LNCAP (cell line): Measurements from ENCODE around the gene NR3C1.

ENCODE experiments used
- TF ChIP-seq, protein P1 (sequence below): fragments of 450-650 bp; IDR thresholded peaks from 2 replicates; pipeline ENCODE4 v1.5.1; 2017; ENCODE audit warnings: mild to moderate bottlenecking

The NR3C1 gene

DNA sequence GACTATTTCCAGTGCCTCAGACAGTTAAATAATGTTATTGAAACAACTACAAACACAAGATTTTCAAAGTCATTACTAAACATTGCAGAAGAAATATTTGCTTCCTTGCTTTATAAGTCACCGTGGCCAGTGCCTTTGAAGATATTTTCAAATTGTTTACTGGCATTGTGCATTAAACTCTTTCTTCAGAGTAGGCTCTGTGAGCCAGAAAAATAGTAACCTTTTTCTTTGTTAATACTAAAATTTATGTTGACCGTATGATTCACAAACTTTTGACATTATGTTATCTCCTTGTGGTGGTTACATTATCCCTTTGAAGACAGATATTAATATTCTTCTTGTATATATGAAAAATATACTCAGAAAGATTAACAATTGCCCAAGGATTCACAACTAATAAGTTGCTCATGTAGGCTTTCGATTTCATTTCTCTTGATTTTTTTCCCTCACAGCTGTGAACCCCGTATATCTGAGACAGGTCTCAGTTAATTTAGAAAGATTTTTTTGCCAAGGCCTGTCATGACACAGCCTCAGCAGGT lies 140.1 kb downstream of the NR3C1 start:
- TF ChIP-seq, protein P1, sequence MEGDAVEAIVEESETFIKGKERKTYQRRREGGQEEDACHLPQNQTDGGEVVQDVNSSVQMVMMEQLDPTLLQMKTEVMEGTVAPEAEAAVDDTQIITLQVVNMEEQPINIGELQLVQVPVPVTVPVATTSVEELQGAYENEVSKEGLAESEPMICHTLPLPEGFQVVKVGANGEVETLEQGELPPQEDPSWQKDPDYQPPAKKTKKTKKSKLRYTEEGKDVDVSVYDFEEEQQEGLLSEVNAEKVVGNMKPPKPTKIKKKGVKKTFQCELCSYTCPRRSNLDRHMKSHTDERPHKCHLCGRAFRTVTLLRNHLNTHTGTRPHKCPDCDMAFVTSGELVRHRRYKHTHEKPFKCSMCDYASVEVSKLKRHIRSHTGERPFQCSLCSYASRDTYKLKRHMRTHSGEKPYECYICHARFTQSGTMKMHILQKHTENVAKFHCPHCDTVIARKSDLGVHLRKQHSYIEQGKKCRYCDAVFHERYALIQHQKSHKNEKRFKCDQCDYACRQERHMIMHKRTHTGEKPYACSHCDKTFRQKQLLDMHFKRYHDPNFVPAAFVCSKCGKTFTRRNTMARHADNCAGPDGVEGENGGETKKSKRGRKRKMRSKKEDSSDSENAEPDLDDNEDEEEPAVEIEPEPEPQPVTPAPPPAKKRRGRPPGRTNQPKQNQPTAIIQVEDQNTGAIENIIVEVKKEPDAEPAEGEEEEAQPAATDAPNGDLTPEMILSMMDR, result no peak

DNA sequence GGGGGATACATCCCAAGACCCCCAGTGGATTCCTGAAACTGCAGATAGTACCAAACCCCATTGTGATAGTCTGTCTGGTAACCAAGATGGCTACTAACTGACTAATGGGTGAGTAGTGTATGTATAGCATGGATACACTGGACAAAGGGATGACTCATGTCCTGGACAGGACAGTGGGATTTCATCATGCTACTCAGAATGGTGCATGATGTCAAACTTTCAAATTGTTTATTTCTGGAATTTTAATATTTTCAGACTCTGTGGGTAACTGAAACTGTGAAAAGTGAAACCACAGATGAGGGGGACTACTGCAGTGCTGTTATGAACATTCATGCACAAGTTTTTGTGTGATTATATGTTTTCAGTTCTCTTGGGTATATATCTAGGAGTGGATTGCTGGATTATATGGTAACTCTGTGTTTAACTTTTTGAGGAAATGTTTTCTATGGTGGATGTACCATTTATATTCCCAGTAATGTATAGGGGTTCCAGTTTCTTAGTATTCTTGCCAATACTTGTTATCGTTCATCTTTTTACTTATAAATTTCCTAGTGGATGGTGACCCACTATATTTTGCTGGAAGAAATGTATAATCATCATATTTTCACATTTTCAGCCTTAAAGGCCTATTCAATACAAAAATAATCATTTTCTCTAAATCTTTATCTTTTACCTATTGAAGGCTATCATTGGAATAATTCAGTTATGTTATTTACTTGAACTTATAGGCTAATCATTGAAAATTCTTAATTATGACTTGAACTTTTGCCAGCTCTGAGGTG lies 140.9 kb downstream of the NR3C1 start:
- TF ChIP-seq, protein P1, result no peak

DNA sequence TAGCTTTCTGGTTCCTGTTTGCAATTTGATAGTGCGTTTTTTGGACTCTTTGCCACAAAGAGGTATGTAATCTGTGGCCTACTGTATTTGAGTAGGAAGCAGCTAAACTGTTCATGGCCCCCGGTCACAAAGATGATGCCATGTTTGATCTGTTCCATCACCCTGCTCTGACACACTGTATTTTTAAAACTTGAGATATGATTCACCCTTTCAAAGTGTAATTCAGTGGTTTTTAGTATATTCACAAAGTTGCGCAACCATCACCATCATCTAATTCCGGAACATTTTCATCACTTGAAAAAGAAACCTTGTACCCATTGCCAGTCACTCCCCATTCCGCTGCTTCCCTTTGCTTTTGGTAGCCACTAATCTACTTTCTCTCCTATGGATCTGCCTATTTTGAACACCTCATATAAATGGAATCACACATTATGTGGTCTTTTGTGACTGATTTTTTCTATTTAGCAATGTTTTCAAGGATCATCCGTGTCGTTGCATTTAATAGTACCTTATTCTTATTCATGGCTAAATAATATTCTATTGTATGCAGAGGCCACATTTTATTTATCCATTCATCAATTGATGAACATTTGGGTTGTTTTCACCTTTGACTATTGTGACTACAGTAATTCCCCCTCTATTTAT lies 141.6 kb downstream of the NR3C1 start:
- TF ChIP-seq, protein P1, result no peak

DNA sequence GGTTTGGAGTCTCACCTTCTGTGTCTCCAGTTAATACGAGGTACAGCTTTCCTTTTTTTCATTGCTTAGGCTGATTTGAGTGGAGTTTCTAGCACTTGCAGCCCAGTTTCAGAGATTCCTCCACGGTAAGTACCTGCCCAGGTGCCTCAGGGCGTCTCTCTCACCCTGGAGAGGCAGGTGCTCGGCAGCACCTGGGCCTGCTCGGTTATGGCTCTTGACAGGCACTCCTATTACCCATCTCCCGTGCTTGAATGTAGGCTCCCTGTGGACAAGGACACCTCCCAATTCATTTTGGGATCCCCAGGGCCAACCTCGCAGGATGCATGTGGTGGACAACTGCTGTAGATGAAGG lies 144.3 kb downstream of the NR3C1 start:
- TF ChIP-seq, protein P1, result no peak

DNA sequence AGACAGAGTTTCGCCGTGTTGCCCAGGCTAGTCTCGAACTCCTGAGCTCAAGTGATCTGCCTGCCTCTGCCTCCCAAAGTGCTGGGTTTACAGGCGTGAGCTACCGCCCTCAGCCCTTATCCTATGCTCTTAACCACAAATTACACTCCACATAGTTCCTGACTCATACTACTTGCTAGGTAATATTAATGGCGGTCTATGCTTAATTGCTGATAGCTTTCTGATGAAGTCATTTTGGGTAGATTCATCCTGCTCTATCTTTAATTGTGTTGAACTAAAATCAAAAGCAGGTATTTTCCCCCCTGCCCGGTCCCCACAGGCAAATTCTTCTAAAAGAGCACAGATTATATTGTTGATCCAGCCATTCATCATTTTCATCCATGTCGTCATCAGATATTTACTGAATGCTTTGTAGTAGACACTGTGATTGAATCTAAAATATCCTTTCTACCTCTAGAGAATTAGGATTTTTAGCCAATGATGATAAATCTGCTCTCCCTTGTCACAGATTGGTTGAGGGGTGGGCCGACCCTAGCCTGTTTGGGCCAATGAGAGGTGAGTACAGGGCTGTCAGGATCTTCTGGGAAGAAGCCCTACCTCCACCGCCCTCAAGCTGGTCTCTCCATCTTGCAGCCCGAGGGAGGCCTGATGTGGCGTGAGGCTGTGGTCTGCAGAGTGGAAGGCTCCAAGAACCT lies 144.8 kb downstream of the NR3C1 start:
- TF ChIP-seq, protein P1, result no peak

- TF ChIP-seq, protein P1, result no peak
These were observed 148.7 kb downstream of the NR3C1 start for GRCh38 chr5:143254819-143255218.

DNA sequence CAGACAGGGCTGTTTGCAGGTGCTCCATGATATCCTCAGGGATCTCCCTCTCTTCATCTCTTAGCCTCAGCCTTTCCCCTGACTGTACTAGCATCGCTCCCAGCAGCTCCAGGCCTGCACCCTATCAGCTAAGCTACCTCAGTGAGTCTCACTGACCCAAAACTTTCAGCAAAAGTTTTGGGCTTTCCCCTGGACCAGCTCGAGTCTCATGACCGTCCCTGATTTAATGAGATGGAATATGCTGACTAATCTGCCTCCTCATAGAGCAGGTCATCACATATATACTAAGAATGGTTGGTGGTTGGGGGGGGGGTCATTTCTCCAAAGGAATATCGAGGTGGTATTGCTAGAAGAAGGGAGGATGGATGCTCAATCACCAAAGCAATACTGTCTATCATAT lies 151.5 kb downstream of the NR3C1 start:
- TF ChIP-seq, protein P1, result no peak
